ENCODE data around the gene NTNG1.

The NTNG1 gene

DNA sequence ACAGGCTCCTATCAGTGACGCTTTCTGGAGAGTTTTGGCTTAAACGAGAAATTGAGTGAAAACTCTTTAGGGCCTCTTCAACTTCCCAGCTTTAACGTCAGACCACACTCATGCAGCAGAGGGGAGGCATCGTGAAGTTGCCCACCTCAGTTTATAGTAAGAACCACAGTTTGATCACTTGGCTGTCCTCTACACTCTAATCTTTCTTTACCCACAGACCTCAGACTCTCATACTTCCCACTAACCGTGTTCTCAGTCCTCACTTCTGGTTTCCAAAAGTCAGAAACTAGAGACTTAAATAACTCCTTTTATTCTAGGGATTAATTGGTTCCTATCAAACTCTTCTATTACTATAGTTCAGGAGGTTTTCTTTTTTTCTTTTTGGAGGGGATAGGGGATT is 302.2 kb downstream of the NTNG1 start:
- in situ Hi-C loops (cut with MboI; ENCODE audit: low sequenced_read_pairs), result loop anchor here (25.0 kb wide), 1 partner anchor 294 kb away; no protein-coding TSS in a partner anchor

DNA sequence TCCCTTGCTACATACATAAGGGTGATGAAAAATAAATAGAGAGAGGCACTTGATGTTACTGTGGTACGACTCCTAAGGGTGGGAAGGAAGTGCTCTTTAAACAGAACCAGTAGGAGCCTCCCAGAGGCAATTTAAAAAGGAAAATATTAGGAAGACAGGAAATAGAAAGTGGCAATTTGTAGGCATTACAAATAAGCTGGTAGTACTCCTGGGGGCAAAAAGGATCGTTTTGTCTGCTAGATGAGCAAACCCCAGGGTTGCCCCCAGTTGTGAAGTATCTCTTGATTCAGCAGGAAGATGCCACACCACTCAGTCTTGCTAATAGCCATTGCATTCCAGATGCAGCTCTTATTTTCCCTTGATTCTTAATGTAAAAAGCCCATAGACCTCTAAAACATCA is 303.0 kb downstream of the NTNG1 start:
- in situ Hi-C loops (cut with MboI; ENCODE audit: low sequenced_read_pairs), result loop anchor here (25.0 kb wide), 1 partner anchor 293 kb away; no protein-coding TSS in a partner anchor

GRCh38 chr1:107444302-107444701 is 303.5 kb downstream of the NTNG1 start:
- in situ Hi-C loops (cut with MboI; ENCODE audit: low sequenced_read_pairs), result loop anchor here (25.0 kb wide), 1 partner anchor 293 kb away; no protein-coding TSS in a partner anchor

DNA sequence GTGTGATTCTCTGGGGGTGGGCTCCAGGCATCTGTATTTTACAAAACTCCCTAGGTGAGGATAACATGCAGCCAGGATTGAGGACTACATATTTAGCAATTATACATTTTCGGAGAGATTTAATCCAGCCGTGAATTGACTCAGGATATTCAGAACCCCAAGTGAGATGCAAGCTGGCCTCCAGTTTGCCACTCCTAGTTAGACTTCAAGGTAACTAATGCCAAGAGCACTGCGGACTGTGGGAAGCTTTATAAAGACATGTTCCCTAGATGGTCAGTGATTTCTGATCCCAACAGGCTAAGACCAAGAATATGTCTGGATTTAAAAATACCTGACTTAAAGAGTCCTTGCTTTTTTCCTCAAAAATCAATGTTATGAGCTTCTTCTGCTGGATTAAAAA is 308.5 kb downstream of the NTNG1 start:
- in situ Hi-C loops (cut with MboI; ENCODE audit: low sequenced_read_pairs), result loop anchor here (25.0 kb wide), 1 partner anchor 288 kb away; no protein-coding TSS in a partner anchor

- in situ Hi-C loops (cut with MboI; ENCODE audit: low sequenced_read_pairs), result no loop called here
These were observed 310.2 kb downstream of the NTNG1 start for GRCh38 chr1:107450899-107451664.

- in situ Hi-C loops (cut with MboI; ENCODE audit: low sequenced_read_pairs), result no loop called here
These were observed 310.9 kb downstream of the NTNG1 start for GRCh38 chr1:107451715-107452114.

DNA sequence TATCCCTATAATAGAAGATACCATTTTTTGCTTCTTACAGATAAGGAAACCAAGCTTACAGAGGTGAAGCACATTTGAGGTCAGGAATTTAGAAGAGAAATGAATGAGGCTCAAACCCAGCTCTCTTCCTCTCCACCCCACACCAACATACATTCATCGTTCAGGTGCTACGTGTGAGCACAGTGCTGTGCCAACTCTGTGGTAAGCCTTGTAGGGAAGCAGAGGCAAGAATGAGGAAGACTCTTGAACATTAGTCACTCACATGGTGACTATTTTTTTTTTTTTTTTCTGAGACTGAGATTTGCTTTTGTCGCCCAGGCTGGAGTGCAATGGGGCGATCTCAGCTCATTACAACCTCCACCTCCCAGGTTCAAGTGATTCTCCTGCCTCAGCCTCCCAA is 314.0 kb downstream of the NTNG1 start:
- in situ Hi-C loops (cut with MboI; ENCODE audit: low sequenced_read_pairs), result no loop called here

GRCh38 chr1:107457989-107458388 is 317.1 kb downstream of the NTNG1 start:
- in situ Hi-C loops (cut with MboI; ENCODE audit: low sequenced_read_pairs), result no loop called here

- in situ Hi-C loops (cut with MboI; ENCODE audit: low sequenced_read_pairs), result no loop called here
These were observed 318.5 kb downstream of the NTNG1 start for GRCh38 chr1:107459204-107459904.

- in situ Hi-C loops (cut with MboI; ENCODE audit: low sequenced_read_pairs), result no loop called here
These were observed 319.2 kb downstream of the NTNG1 start for GRCh38 chr1:107460035-107460434.

GRCh38 chr1:107464827-107465226 is 324.0 kb downstream of the NTNG1 start:
- in situ Hi-C loops (cut with MboI; ENCODE audit: low sequenced_read_pairs), result no loop called here

- in situ Hi-C loops (cut with MboI; ENCODE audit: low sequenced_read_pairs), result no loop called here
These were observed 326.4 kb downstream of the NTNG1 start for GRCh38 chr1:107467286-107467685.

DNA sequence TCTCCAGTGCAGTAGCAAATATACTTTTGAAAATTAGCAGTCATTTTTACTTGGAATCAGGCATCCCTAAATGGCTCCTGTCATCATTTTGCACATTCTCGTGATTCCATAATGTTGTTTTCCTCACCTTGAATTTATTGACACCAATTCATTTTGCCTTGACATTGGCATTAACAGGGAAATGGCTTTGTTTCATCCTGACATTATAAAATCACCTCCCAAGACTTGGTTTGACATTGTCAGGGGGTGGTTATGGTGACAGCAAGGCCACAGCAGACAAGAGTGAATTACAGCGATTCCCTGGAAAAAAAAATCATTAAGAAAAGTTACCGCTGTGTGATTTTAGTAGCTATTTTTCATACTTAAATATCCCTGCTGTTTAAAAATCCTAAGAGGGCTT is 327.0 kb downstream of the NTNG1 start:
- in situ Hi-C loops (cut with MboI; ENCODE audit: low sequenced_read_pairs), result no loop called here

- in situ Hi-C loops (cut with MboI; ENCODE audit: low sequenced_read_pairs), result no loop called here
These were observed 332.2 kb downstream of the NTNG1 start for GRCh38 chr1:107473065-107473464.

DNA sequence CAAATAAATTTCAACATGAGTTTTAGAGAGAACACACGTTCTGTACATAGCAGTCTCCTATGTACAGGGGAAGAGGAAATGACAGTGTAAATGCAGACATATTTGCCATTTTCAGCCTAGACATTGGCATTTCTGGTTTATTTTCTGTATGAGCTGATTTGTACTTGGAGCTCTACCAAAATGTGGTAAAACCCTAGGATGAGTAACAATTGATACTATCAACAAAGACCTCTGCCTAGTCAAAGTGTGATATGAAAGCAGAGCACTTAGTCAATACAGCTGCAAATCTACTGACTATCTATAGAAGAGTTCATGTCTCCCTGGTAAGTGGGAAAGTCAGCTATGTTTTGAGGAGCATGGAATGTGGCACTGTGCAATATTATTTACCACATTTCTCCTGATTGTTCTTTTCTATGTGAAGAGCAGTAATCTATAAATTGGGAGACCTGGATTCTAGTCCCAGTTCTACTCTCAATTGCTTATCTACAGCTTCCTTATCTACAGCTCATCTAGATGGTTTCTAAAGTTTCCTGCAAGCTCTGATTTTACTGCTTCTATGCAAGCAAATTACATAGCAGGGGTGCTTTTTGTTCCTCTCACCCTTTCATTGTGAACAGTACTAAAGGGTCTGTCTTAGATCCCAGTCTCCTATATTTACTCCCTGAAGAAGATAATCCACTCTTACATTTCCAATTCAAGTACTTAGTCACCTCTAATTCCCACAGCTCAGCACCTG is 334.2 kb downstream of the NTNG1 start:
- in situ Hi-C loops (cut with MboI; ENCODE audit: low sequenced_read_pairs), result no loop called here

GRCh38 chr1:107477233-107477632 is 336.4 kb downstream of the NTNG1 start:
- in situ Hi-C loops (cut with MboI; ENCODE audit: low sequenced_read_pairs), result no loop called here

DNA sequence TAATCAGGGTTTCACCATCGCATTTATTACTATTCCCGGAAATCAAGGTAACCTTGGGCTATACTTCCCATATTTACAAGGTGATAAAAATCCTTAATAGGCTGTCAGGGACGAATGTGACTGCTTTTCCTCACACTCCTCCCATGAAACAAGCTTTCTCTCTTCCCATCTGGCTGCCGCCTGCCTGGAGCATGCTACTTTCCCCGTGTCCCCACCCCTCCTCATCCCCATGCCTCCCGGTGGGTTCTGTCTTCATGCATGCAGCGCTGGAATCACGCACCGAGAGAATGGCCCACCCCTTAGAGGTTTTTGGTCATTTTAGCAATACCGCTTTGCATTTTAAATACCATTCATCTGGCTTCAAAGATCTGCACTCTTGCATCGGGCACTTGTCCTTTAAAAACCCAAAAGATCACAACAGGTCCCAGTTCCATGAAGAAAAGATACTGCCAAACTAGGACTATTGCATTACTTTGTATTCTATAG is 339.1 kb downstream of the NTNG1 start:
- in situ Hi-C loops (cut with MboI; ENCODE audit: low sequenced_read_pairs), result no loop called here

GRCh38 chr1:107480548-107481415 is 339.9 kb downstream of the NTNG1 start:
- in situ Hi-C loops (cut with MboI; ENCODE audit: low sequenced_read_pairs), result no loop called here

- in situ Hi-C loops (cut with MboI; ENCODE audit: low sequenced_read_pairs), result no loop called here
These were observed 341.0 kb downstream of the NTNG1 start for GRCh38 chr1:107481756-107482384.

GRCh38 chr1:107483949-107484348 is 343.1 kb downstream of the NTNG1 start:
- in situ Hi-C loops (cut with MboI; ENCODE audit: low sequenced_read_pairs), result no loop called here
